Keratinocyte (primary cell): Measurements from ENCODE around the gene IL1RAPL2. TPM values are rescaled to one million over a fixed set of nuclear protein-coding genes. Genes with fewer than 3 reads are reported as not detected.
"Not testable (repeated sequence)": the region's sequence is repeated elsewhere in the genome, so short reads cannot be mapped to it uniquely, and the experiment has no call there.

Experiments used
- DNase-seq: peaks from one replicate; pipeline ENCODE4 v3.0.0-alpha.2; 2011; ENCODE audit warnings: low read depth, missing footprints, low spot score
- FAIRE-seq: peaks from 2 replicates; lab custom pipeline; 2011; peaks lifted over from hg19 to GRCh38; lab: Jason Lieb, UNC
- H2AFZ ChIP-seq: 2 replicates; pipeline ENCODE4 v1.6.0; 2012; ENCODE audit warnings: low read length, control low read depth, inconsistent platforms; ENCODE audit not compliant: control insufficient read depth
- H3K27ac ChIP-seq: 2 replicates; pipeline ENCODE4 v1.5.1; 2011; ENCODE audit warnings: low read length; ENCODE audit not compliant: control insufficient read depth, insufficient read depth
- H3K27me3 ChIP-seq: 3 replicates; pipeline ENCODE4 v1.6.0; 2011; ENCODE audit warnings: low read length; ENCODE audit not compliant: control insufficient read depth, insufficient read depth; ENCODE audit errors: extremely low read depth
- H3K36me3 ChIP-seq, 2 experiments: 2 replicates in 1 of 2; 3 replicates in 1 of 2; pipeline ENCODE4 v1.5.1; 2011; ENCODE audit warnings: low read length in 2 of 2, mild to moderate bottlenecking in 1 of 2; ENCODE audit not compliant: control insufficient read depth in 2 of 2, insufficient read depth in 2 of 2; ENCODE audit errors: extremely low read depth in 1 of 2
- H3K4me1 ChIP-seq: 3 replicates; pipeline ENCODE4 v1.5.1; 2011; ENCODE audit warnings: low read length; ENCODE audit not compliant: control insufficient read depth, insufficient read depth; ENCODE audit errors: extremely low read depth
- H3K4me2 ChIP-seq: 3 replicates; pipeline ENCODE4 v1.6.0; 2011; ENCODE audit warnings: low read depth, low read length; ENCODE audit not compliant: control insufficient read depth, insufficient read depth; ENCODE audit errors: extremely low read depth
- H3K4me3 ChIP-seq, 3 experiments: fragments of 200-600 bp in 1 of 3; sonication (generic) in 1 of 3; 2 replicates in 2 of 3; 3 replicates in 1 of 3; pipeline ENCODE4 v1.5.1; 2011 to 2016; ENCODE audit warnings: low read length in 3 of 3, mild to moderate bottlenecking in 3 of 3, control low read depth in 2 of 3, inconsistent platforms in 1 of 3, low read depth in 1 of 3, mixed read lengths in 1 of 3, mixed run types in 1 of 3, moderate library complexity in 1 of 3; ENCODE audit not compliant: control insufficient read depth in 2 of 3, insufficient read depth in 2 of 3; ENCODE audit errors: extremely low read depth in 1 of 3
- H3K79me2 ChIP-seq: 2 replicates; pipeline ENCODE4 v1.6.0; 2012; ENCODE audit warnings: low read length; ENCODE audit not compliant: control insufficient read depth, insufficient read depth
- H3K9ac ChIP-seq: 3 replicates; pipeline ENCODE4 v1.6.0; 2011; ENCODE audit warnings: low read length; ENCODE audit not compliant: control insufficient read depth, insufficient read depth; ENCODE audit errors: extremely low read depth
- H3K9me1 ChIP-seq: 3 replicates; pipeline ENCODE4 v1.6.0; 2011; ENCODE audit warnings: low read length; ENCODE audit not compliant: control insufficient read depth, insufficient read depth; ENCODE audit errors: extremely low read depth
- H3K9me3 ChIP-seq: 2 replicates; pipeline ENCODE4 v1.5.1; 2012; ENCODE audit warnings: low read depth, low read length; ENCODE audit not compliant: control insufficient read depth
- H4K20me1 ChIP-seq: 3 replicates; pipeline ENCODE4 v1.6.0; 2011; ENCODE audit warnings: low read length; ENCODE audit not compliant: control insufficient read depth, insufficient read depth; ENCODE audit errors: extremely low read depth
- EZH2 ChIP-seq: IDR thresholded peaks from one replicate; pipeline ENCODE4 v1.6.1; 2012; ENCODE audit warnings: inconsistent platforms, mild to moderate bottlenecking, low read length, moderate library complexity
- dilution Hi-C: fragments of 300-500 bp; cut with MboI; formaldehyde crosslinking; loops from one replicate; pipeline ENCODE4 v1.7.0; 2020; ENCODE audit warnings: low sequenced_read_pairs; ENCODE audit not compliant: extremely low pct_ligation_motif_present
- polyA plus RNA-seq, 5 experiments: library from polyadenylated mRNA; depleted of rRNA in 3 of 5; stranded (reverse) in 3 of 5; stranded (forward) in 1 of 5; unstranded in 1 of 5; fragments of >200 nt; gene quantifications; 1 replicate in 1 of 5; 2 replicates in 3 of 5; 3 replicates in 1 of 5; pipeline versions ENCODE4 v1.2.1 to v1.2.3, GENCODE V29; 2011 to 2012; ENCODE audit warnings: missing spikeins in 2 of 5, low read depth in 1 of 5, low replicate concordance in 1 of 5
- TF ChIP-seq, protein P1 (sequence below), 3 experiments: IDR thresholded peaks in 1 of 3; conservative IDR thresholded peaks in 1 of 3; optimal IDR thresholded peaks in 1 of 3; 2 replicates in 2 of 3; 3 replicates in 1 of 3; pipeline versions ENCODE3 to v1.5.1; 2011; ENCODE audit warnings: low read length in 3 of 3, mild to moderate bottlenecking in 3 of 3, moderate library complexity in 2 of 3, control low read depth in 1 of 3, inconsistent platforms in 1 of 3; ENCODE audit not compliant: insufficient read depth in 2 of 3; ENCODE audit errors: extremely low read depth in 1 of 3

IL1RAPL2 gene
- polyA plus RNA-seq, 1 donor (not counting 4 experiments of a cell fraction or from before 2014, with no cell fraction given), result 0.24 TPM

- Histone ChIP-seq H3K4me2 (no peak overlapping the region), H2AFZ (no peak overlapping the region), H3K9me1 (no peaks in the 10 kb centered on the region), H3K9me3 (no peaks in the 10 kb centered on the region), H3K4me1 (no peaks in the 10 kb centered on the region), H3K27me3 (no peaks in the 10 kb centered on the region), H3K4me3 (no peak overlapping the region), H3K36me3 (no peaks in the 10 kb centered on the region), H3K79me2 (no peaks in the 10 kb centered on the region), H3K27ac (no peak overlapping the region), H4K20me1 (no peaks in the 10 kb centered on the region), H3K9ac (no peak overlapping the region)
- DNase-seq (no peak), FAIRE-seq (no peak)
- dilution Hi-C loops, result no loop called here
- no peak for TF ChIP-seq EZH2
- TF ChIP-seq, protein P1, sequence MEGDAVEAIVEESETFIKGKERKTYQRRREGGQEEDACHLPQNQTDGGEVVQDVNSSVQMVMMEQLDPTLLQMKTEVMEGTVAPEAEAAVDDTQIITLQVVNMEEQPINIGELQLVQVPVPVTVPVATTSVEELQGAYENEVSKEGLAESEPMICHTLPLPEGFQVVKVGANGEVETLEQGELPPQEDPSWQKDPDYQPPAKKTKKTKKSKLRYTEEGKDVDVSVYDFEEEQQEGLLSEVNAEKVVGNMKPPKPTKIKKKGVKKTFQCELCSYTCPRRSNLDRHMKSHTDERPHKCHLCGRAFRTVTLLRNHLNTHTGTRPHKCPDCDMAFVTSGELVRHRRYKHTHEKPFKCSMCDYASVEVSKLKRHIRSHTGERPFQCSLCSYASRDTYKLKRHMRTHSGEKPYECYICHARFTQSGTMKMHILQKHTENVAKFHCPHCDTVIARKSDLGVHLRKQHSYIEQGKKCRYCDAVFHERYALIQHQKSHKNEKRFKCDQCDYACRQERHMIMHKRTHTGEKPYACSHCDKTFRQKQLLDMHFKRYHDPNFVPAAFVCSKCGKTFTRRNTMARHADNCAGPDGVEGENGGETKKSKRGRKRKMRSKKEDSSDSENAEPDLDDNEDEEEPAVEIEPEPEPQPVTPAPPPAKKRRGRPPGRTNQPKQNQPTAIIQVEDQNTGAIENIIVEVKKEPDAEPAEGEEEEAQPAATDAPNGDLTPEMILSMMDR (optimal IDR thresholded peaks at IDR 0.05 in 1 of 3, IDR thresholded peaks at IDR 0.05 in 1 of 3, conservative IDR thresholded peaks at IDR 0.05 in 1 of 3; ENCODE audit: extremely low read depth in 1 of 3, insufficient read depth in 2 of 3, low read length in 3 of 3), result no peak
These were observed 42.1 kb upstream of the IL1RAPL2 start for GRCh38 chrX:104523858-104524257.

DNA sequence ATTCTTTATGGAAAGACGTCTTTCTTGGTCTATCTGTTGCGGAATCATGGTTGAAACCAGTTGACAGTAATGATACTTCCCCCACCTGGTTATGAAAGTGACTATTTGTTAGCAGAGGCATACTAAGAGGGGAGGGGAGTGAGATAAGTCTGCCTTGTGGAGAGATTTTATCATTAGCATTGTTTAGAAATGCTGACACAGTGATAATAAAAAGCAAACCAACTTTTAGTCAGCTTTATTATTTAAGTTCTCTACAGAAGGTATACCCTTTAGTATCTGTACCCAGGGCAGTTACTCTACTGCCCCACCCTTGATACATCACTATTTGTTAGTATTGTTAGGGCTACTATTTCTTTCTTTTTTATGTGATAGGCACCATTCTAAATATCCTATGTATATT is 26.9 kb upstream of the IL1RAPL2 start:
- Histone ChIP-seq H3K79me2 (no peaks in the 10 kb centered on the region), H4K20me1 (no peaks in the 10 kb centered on the region), H3K9me1 (no peaks in the 10 kb centered on the region), H3K4me3 (no peak overlapping the region), H3K27ac (no peak overlapping the region), H3K4me2 (no peak overlapping the region), H3K9me3 (no peaks in the 10 kb centered on the region), H3K9ac (no peak overlapping the region), H2AFZ (no peak overlapping the region), H3K27me3 (no peaks in the 10 kb centered on the region), H3K36me3 (no peaks in the 10 kb centered on the region), H3K4me1 (no peaks in the 10 kb centered on the region)
- DNase-seq (no peak), FAIRE-seq (no peak)
- TF ChIP-seq EZH2, result no peak
- TF ChIP-seq, protein P1 (optimal IDR thresholded peaks at IDR 0.05 in 1 of 3, IDR thresholded peaks at IDR 0.05 in 1 of 3, conservative IDR thresholded peaks at IDR 0.05 in 1 of 3; ENCODE audit: extremely low read depth in 1 of 3, insufficient read depth in 2 of 3, low read length in 3 of 3), result no peak
- dilution Hi-C loops, result no loop called here

DNA sequence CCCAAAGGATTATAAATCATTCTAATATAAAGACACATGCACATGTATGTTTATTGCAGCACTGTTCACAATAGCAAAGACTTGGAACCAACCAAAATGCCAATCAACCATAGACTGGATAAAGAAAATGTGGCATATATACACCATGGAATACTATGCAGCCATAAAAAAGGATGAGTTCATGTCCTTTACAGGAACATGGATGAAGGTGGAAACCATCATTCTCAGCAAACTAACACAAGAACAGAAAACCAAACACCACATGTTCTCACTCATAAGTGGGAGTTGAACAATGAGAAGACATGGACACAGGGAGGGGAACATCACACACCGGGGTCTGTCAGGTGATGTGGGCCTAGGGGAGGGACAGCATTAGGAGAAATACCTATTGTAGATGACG is 23.6 kb upstream of the IL1RAPL2 start:
- H3K79me2 ChIP-seq, H4K20me1 ChIP-seq, H3K9ac ChIP-seq, dilution Hi-C loops, DNase-seq, H3K4me3 ChIP-seq, H2AFZ ChIP-seq, FAIRE-seq, H3K4me2 ChIP-seq, H3K27ac ChIP-seq, H3K36me3 ChIP-seq, H3K9me3 ChIP-seq, H3K27me3 ChIP-seq, H3K9me1 ChIP-seq, H3K4me1 ChIP-seq: not testable (repeated sequence)
